Esophagus squamous epithelium (tissue), 5 donors: ENCODE data around the gene CEMIP. TPM values are rescaled to one million over a fixed set of nuclear protein-coding genes. Genes with fewer than 3 reads are reported as not detected.

ENCODE experiments used
- DNase-seq: peaks from one replicate; lab custom pipeline; 2025; lab: John Stamatoyannopoulos, UW
- H3K27ac ChIP-seq, 4 donors: fragments of 200-600 bp; sonication (generic); one replicate each; pipeline ENCODE4 v1.5.1; 2016 to 2019; ENCODE audit warnings: mild to moderate bottlenecking in 1 of 4
- H3K27me3 ChIP-seq, 4 donors: fragments of 200-600 bp; sonication (generic); 1 replicate in 3 of 4; 2 replicates in 1 of 4; pipeline versions ENCODE4 v1.5.1 to v1.6.0; 2017 to 2021; ENCODE audit warnings: antibody characterized with exemption in 1 of 4
- H3K36me3 ChIP-seq, 3 donors: fragments of 200-600 bp; sonication (generic); one replicate each; pipeline ENCODE4 v1.5.1; 2016 to 2019
- H3K4me1 ChIP-seq, 3 donors: fragments of 200-600 bp; sonication (generic); one replicate each; pipeline ENCODE4 v1.5.1; 2017 to 2019
- H3K4me3 ChIP-seq, 4 donors: fragments of 200-600 bp; sonication (generic); 1 replicate in 3 of 4; 2 replicates in 1 of 4; pipeline ENCODE4 v1.5.1; 2016 to 2019; ENCODE audit warnings: mild to moderate bottlenecking in 2 of 4, moderate library complexity in 1 of 4
- H3K9me3 ChIP-seq, 3 donors: fragments of 200-600 bp; sonication (generic); one replicate each; pipeline ENCODE4 v1.5.1; 2016 to 2019
- CTCF ChIP-seq, 6 experiments: fragments of 450-650 bp in 4 of 6; fragments of 200-600 bp in 2 of 6; sonication (generic) in 2 of 6; IDR thresholded peaks; one replicate each; pipeline ENCODE4 v1.5.1; 2016 to 2019; ENCODE audit warnings: antibody characterized with exemption in 6 of 6, mild to moderate bottlenecking in 4 of 6, moderate library complexity in 4 of 6
- POLR2A ChIP-seq, 4 donors: fragments of 450-650 bp; IDR thresholded peaks; one replicate each; pipeline ENCODE4 v1.6.1; 2017; ENCODE audit warnings: antibody characterized with exemption in 4 of 4, mild to moderate bottlenecking in 4 of 4, moderate library complexity in 3 of 4
- WGBS, 2 donors: methylation state at CpG; one replicate each; pipeline ENCODE4 v1.1.5; 2018; 5-methylcytosine and 5-hydroxymethylcytosine counted together
- intact Hi-C: fragments of 100-400 bp; cut with DNase I; formaldehyde crosslinking; loops from one replicate; pipeline ENCODE4 v1.15.0; 2022
- total RNA-seq, 4 donors: library from RNA; depleted of rRNA; stranded (reverse); fragments of >200 nt; gene quantifications; one replicate each; pipeline ENCODE4 v1.1.0, GENCODE V29; 2016
- donor health status: DM: yes; HTN: yes; CAD: no.

The CEMIP gene
- total RNA-seq, 4 donors from 2014 or later: 2.8 to 13.5 (median 7.6) TPM

GRCh38 chr15:80841541-80841940 is 62.4 kb downstream of the CEMIP start:
- Histone ChIP-seq H3K36me3 (no peaks in the 10 kb centered on the region), H3K4me1 (peaks cover 10 to 70% (median 21%) of the 10 kb centered on the region in 3 donors), H3K27me3 (peaks cover 0 to 46% (median 0%) of the 10 kb centered on the region in 4 donors), H3K4me3 (no peak overlapping the region), H3K9me3 (no peaks in the 10 kb centered on the region), H3K27ac (peak overlapping the region in 1 of 4 donors; percentile 77)
- intact Hi-C loops: no loop called here
- TF ChIP-seq CTCF (IDR thresholded peaks at IDR 0.05) (no peak), POLR2A (IDR thresholded peaks at IDR 0.05) (no peak)
- WGBS, 2 donors: 78 to 100% methylated on average over 1 to 5 of the region's 5 CpGs
- DNase-seq: no peak

- H3K27me3 ChIP-seq: peaks cover 0 to 35% (median 0%) of the 10 kb centered on the region in 4 donors
- no peak overlapping the region for H3K4me3 ChIP-seq
- no peaks in the 10 kb centered on the region for H3K36me3 ChIP-seq
- peaks cover 10 to 66% (median 21%) of the 10 kb centered on the region in 3 donors for H3K4me1 ChIP-seq
- no peak for DNase-seq
- peak overlapping the region; percentile 28 to 77 (median 58) for H3K27ac ChIP-seq
- no peak for TF ChIP-seq CTCF (IDR thresholded peaks at IDR 0.05)
- TF ChIP-seq POLR2A (IDR thresholded peaks at IDR 0.05): no peak
- intact Hi-C loops: no loop called here
- 83% methylated on average over 1 of the region's 11 CpGs; no CpG with 5 or more reads in 1 of the 2 donors for WGBS, 2 donors
- no peaks in the 10 kb centered on the region for H3K9me3 ChIP-seq
Observed at GRCh38 chr15:80844011-80844732, 65.0 kb downstream of the CEMIP start.

GRCh38 chr15:80846031-80846815 is 67.1 kb downstream of the CEMIP start:
- Histone ChIP-seq H3K27me3 (peaks cover 0 to 18% (median 0%) of the 10 kb centered on the region in 4 donors), H3K4me3 (no peak overlapping the region), H3K27ac (peak overlapping the region in 2 of 4 donors; percentile 46 to 77), H3K4me1 (peaks cover 5 to 66% (median 20%) of the 10 kb centered on the region in 3 donors), H3K36me3 (no peaks in the 10 kb centered on the region), H3K9me3 (no peaks in the 10 kb centered on the region)
- TF ChIP-seq POLR2A (IDR thresholded peaks at IDR 0.05) (no peak), CTCF (IDR thresholded peaks at IDR 0.05) (no peak)
- DNase-seq: no peak
- WGBS, 2 donors: 69 to 74% methylated on average over 9 to 10 of the region's 11 CpGs
- intact Hi-C loops: no loop called here

GRCh38 chr15:80849308-80849707 is 70.1 kb downstream of the CEMIP start:
- Histone ChIP-seq H3K9me3 (no peaks in the 10 kb centered on the region), H3K36me3 (no peaks in the 10 kb centered on the region), H3K27me3 (peaks cover 0 to 14% (median 0%) of the 10 kb centered on the region in 4 donors), H3K4me1 (peaks cover 5 to 80% (median 34%) of the 10 kb centered on the region in 3 donors), H3K27ac (peak overlapping the region; percentile 41 to 83 (median 60)), H3K4me3 (no peak overlapping the region)
- intact Hi-C loops: no loop called here
- DNase-seq: no peak
- no peak for TF ChIP-seq CTCF (IDR thresholded peaks at IDR 0.05)
- no peak for TF ChIP-seq POLR2A (IDR thresholded peaks at IDR 0.05)
- WGBS, 2 donors: 28 to 48% methylated on average over 3 to 8 of the region's 8 CpGs
